Astrocyte (in vitro differentiated cells and primary cell): ENCODE results near the gene LRIT3.

Experiments used
- EZH2 ChIP-seq: IDR thresholded peaks from 2 replicates; pipeline ENCODE4 v1.6.1; 2012; ENCODE audit warnings: mild to moderate bottlenecking, low read length, inconsistent platforms; ENCODE audit not compliant: insufficient read depth
- TF ChIP-seq, protein P1 (sequence below): IDR thresholded peaks from 2 replicates; pipeline ENCODE4 v1.5.1; 2011; ENCODE audit warnings: low read depth, mild to moderate bottlenecking, inconsistent platforms, low read length, moderate library complexity; ENCODE audit not compliant: insufficient read depth

DNA sequence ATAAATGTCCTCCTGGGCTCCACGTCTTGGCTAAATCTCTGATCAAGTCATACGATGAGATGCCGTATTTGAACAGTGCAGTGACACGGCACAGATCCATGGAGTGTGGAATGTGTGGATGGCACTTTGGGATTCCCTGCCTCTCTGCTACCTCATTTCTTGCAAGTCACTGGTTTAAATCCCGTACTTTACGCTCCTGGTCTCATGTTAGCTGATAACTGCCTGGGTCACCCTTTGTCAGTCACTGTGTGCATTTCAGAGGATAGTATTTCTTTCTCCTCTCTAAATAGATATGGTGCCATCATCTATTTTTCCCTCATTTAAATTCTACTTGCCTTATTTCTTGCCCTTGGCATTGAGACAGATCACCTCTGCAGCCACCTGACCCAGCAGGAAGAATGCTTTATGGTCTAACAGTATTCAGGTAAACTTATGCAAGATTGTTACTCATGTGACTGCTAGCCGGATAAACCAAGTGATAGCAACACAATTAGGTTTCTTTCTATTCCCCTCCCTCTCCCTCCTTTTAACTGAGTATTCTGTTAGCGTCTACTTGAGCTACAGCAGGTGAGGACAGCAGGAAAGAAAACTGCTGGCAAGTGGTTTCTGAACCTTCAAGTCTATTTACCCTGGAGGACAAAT, 67.6 kb downstream of the LRIT3 start:
- TF ChIP-seq EZH2 = no peak
- TF ChIP-seq, protein P1, sequence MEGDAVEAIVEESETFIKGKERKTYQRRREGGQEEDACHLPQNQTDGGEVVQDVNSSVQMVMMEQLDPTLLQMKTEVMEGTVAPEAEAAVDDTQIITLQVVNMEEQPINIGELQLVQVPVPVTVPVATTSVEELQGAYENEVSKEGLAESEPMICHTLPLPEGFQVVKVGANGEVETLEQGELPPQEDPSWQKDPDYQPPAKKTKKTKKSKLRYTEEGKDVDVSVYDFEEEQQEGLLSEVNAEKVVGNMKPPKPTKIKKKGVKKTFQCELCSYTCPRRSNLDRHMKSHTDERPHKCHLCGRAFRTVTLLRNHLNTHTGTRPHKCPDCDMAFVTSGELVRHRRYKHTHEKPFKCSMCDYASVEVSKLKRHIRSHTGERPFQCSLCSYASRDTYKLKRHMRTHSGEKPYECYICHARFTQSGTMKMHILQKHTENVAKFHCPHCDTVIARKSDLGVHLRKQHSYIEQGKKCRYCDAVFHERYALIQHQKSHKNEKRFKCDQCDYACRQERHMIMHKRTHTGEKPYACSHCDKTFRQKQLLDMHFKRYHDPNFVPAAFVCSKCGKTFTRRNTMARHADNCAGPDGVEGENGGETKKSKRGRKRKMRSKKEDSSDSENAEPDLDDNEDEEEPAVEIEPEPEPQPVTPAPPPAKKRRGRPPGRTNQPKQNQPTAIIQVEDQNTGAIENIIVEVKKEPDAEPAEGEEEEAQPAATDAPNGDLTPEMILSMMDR = no peak
